Activated effector memory CD4-positive, alpha-beta T cell treated with anti-CD3 and anti-CD28 coated beads, Interleukin-2, amount 50 U/mL, for 16 hours (primary cell): ENCODE measurements around the gene ANAPC7.
A peak's percentile ranks its signal among the peaks of the same experiment; 100 is the strongest.
"Not testable (repeated sequence)": the region's sequence is repeated elsewhere in the genome, so short reads cannot be mapped to it uniquely, and the experiment has no call there.

Source experiments
- DNase-seq: peaks from one replicate; pipeline ENCODE4 v3.0.0-alpha.2; 2020

The ANAPC7 gene

GRCh38 chr12:110403146-110403975 is at the start of gene ANAPC7:
Gene ANAPC7, minus strand, starts transcription at chr12:110403708. Its CDS starts 81 bp downstream, at chr12:110403627.
- DNase-seq: peak; percentile 94

- no peak for DNase-seq
These were observed 47.8 kb upstream of the ANAPC7 start for GRCh38 chr12:110451263-110451662.

GRCh38 chr12:110449799-110450497 is 46.4 kb upstream of the ANAPC7 start, which contains the start of gene ARPC3:
Gene ARPC3, minus strand, starts transcription at chr12:110450337. Its CDS starts 77 bp downstream, at chr12:110450260.
- peak; percentile 98 for DNase-seq

- DNase-seq: no peak
These were observed 40.9 kb upstream of the ANAPC7 start for GRCh38 chr12:110444455-110444854.

GRCh38 chr12:110436231-110436630 is 32.7 kb upstream of the ANAPC7 start:
- DNase-seq: no peak

GRCh38 chr12:110431957-110432587 is 28.6 kb upstream of the ANAPC7 start:
- DNase-seq: no peak

GRCh38 chr12:110429676-110430075 is 26.2 kb upstream of the ANAPC7 start:
- DNase-seq: not testable (repeated sequence)

GRCh38 chr12:110426406-110426805 is 22.9 kb upstream of the ANAPC7 start:
- DNase-seq: no peak

GRCh38 chr12:110424237-110424636 is 20.7 kb upstream of the ANAPC7 start:
- DNase-seq: no peak

- DNase-seq: no peak
These were observed 18.2 kb upstream of the ANAPC7 start for GRCh38 chr12:110421701-110422100.

GRCh38 chr12:110421159-110421661 is 17.7 kb upstream of the ANAPC7 start:
- DNase-seq: no peak

- not testable (repeated sequence) for DNase-seq
These were observed 17.1 kb upstream of the ANAPC7 start for GRCh38 chr12:110420644-110421043.

- not testable (repeated sequence) for DNase-seq
These were observed 13.6 kb upstream of the ANAPC7 start for GRCh38 chr12:110417113-110417512.

- peak; percentile 34 for DNase-seq
These were observed 6.6 kb upstream of the ANAPC7 start for GRCh38 chr12:110410086-110410485.

GRCh38 chr12:110405126-110405662 is 1.7 kb upstream of the ANAPC7 start:
- peak; percentile 27 for DNase-seq

GRCh38 chr12:110403976-110404682 is 621 bp upstream of the ANAPC7 start:
- peak; percentile 92 for DNase-seq

GRCh38 chr12:110382683-110383082 is 20.8 kb downstream of the ANAPC7 start:
- DNase-seq: peak; percentile 62

GRCh38 chr12:110379631-110380030 is 23.9 kb downstream of the ANAPC7 start:
- DNase-seq: peak; percentile 37

- no peak for DNase-seq
These were observed 24.3 kb downstream of the ANAPC7 start for GRCh38 chr12:110379197-110379596.

- peak; percentile 39 for DNase-seq
These were observed 25.2 kb downstream of the ANAPC7 start for GRCh38 chr12:110378131-110378790.

- DNase-seq: peak; percentile 56
These were observed 29.4 kb downstream of the ANAPC7 start for GRCh38 chr12:110373962-110374611.
